GM19099 (cell line): Measurements from ENCODE around the gene TP63.

Experiments used
- POLR2A ChIP-seq: IDR thresholded peaks from 3 replicates; pipeline ENCODE4 v1.6.1; 2011; ENCODE audit warnings: low read depth; ENCODE audit not compliant: insufficient read length; ENCODE audit errors: extremely low read depth

Gene TP63

GRCh38 chr3:189631373-189631408 lies at the start of gene TP63:
Gene TP63, plus strand, starts transcription at chr3:189631389. Its CDS starts 127 bp downstream, at chr3:189631516.
- TF ChIP-seq POLR2A: no peak

GRCh38 chr3:189582179-189582578 lies 49.0 kb upstream of the TP63 start:
- TF ChIP-seq POLR2A: no peak

- no peak for TF ChIP-seq POLR2A
These were observed 46.5 kb upstream of the TP63 start for GRCh38 chr3:189584645-189585044.

GRCh38 chr3:189586941-189587663 lies 44.1 kb upstream of the TP63 start:
- TF ChIP-seq POLR2A: no peak

GRCh38 chr3:189587664-189588040 lies 43.5 kb upstream of the TP63 start:
- TF ChIP-seq POLR2A: no peak

- no peak for TF ChIP-seq POLR2A
These were observed 43.1 kb upstream of the TP63 start for GRCh38 chr3:189588070-189588469.

GRCh38 chr3:189588475-189589178 lies 42.6 kb upstream of the TP63 start:
- no peak for TF ChIP-seq POLR2A

GRCh38 chr3:189589179-189589569 lies 42.0 kb upstream of the TP63 start:
- TF ChIP-seq POLR2A: no peak

GRCh38 chr3:189590223-189590622 lies 41.0 kb upstream of the TP63 start:
- no peak for TF ChIP-seq POLR2A

- no peak for TF ChIP-seq POLR2A
These were observed 37.6 kb upstream of the TP63 start for GRCh38 chr3:189593581-189593980.

GRCh38 chr3:189597918-189598317 lies 33.3 kb upstream of the TP63 start:
- TF ChIP-seq POLR2A: no peak

- TF ChIP-seq POLR2A: no peak
These were observed 32.5 kb upstream of the TP63 start for GRCh38 chr3:189598530-189599225.

GRCh38 chr3:189602471-189602870 lies 28.7 kb upstream of the TP63 start:
- TF ChIP-seq POLR2A: no peak

- TF ChIP-seq POLR2A: no peak
These were observed 25.5 kb upstream of the TP63 start for GRCh38 chr3:189605717-189606116.

GRCh38 chr3:189606774-189607173 lies 24.4 kb upstream of the TP63 start:
- TF ChIP-seq POLR2A: no peak

GRCh38 chr3:189613122-189613521 lies 18.1 kb upstream of the TP63 start:
- no peak for TF ChIP-seq POLR2A
